HepG2 (cell line): ENCODE measurements around the gene ALDH3A2. TPM values are rescaled to one million over a fixed set of nuclear protein-coding genes. Genes with fewer than 3 reads are reported as not detected.

Source experiments
- AHR ChIP-seq: IDR thresholded peaks from 2 replicates; pipeline ENCODE4 v1.6.1; 2018; ENCODE audit warnings: missing genetic modification reagents, missing compliant biosample characterization
- ARNTL ChIP-seq: sonication (generic); formaldehyde crosslinking; IDR thresholded peaks from 2 replicates; pipeline ENCODE4 v1.4.0; 2020; ENCODE audit warnings: mild to moderate bottlenecking, missing genetic modification reagents
- EZH2 ChIP-seq: conservative IDR thresholded peaks from 2 replicates; pipeline ENCODE4 v1.6.1; 2012; ENCODE audit warnings: mild to moderate bottlenecking, low read depth, low read length, moderate library complexity
- GFI1 ChIP-seq: sonication (generic); formaldehyde crosslinking; IDR thresholded peaks from 2 replicates; pipeline ENCODE4 v1.5.0; 2020; ENCODE audit warnings: missing genetic modification reagents, mild to moderate bottlenecking, borderline replicate concordance
- GLI4 ChIP-seq: sonication (generic); formaldehyde crosslinking; IDR thresholded peaks from 2 replicates; pipeline ENCODE4 v1.5.1; 2020; ENCODE audit warnings: missing genetic modification reagents, mild to moderate bottlenecking, moderate library complexity, borderline replicate concordance
- HMG20A ChIP-seq: IDR thresholded peaks from 2 replicates; pipeline ENCODE4 v1.6.1; 2016; ENCODE audit warnings: borderline replicate concordance
- IKZF4 ChIP-seq: sonication (generic); formaldehyde crosslinking; IDR thresholded peaks from 2 replicates; pipeline ENCODE4 v1.5.1; 2020; ENCODE audit warnings: borderline replicate concordance, mild to moderate bottlenecking, low read depth, missing genetic modification reagents; ENCODE audit errors: not compliant biosample characterization
- MBD4 ChIP-seq: IDR thresholded peaks from 2 replicates; pipeline ENCODE4 v1.6.1; 2012; ENCODE audit warnings: low read length, inconsistent platforms, borderline replicate concordance
- MIER2 ChIP-seq: IDR thresholded peaks from 2 replicates; pipeline ENCODE4 v1.6.1; 2016; ENCODE audit warnings: missing biosample characterization, missing genetic modification reagents
- MLX ChIP-seq: IDR thresholded peaks from 2 replicates; pipeline ENCODE4 v1.6.1; 2016
- MYNN ChIP-seq: sonication (generic); formaldehyde crosslinking; IDR thresholded peaks from 2 replicates; pipeline ENCODE4 v1.4.0; 2020; ENCODE audit warnings: mild to moderate bottlenecking, low read depth, missing genetic modification reagents
- NONO ChIP-seq, 2 experiments: fragments of 450-650 bp in 1 of 2; sonication (generic) in 1 of 2; formaldehyde crosslinking in 1 of 2; IDR thresholded peaks in 1 of 2; conservative IDR thresholded peaks in 1 of 2; 2 replicates each; pipeline versions ENCODE4 v1.6.1 to v1.8.0; 2017 to 2022; ENCODE audit warnings: mild to moderate bottlenecking in 1 of 2, missing genetic modification reagents in 1 of 2, moderate library complexity in 1 of 2
- PRDM4 ChIP-seq: sonication (generic); formaldehyde crosslinking; IDR thresholded peaks from 2 replicates; pipeline ENCODE4 v1.9.0; 2021; ENCODE audit warnings: missing genetic modification reagents, borderline replicate concordance
- SALL1 ChIP-seq: sonication (generic); formaldehyde crosslinking; IDR thresholded peaks from 2 replicates; pipeline ENCODE4 v1.8.0; 2022; ENCODE audit warnings: mild to moderate bottlenecking, missing genetic modification reagents
- TAF1 ChIP-seq: sonication (generic); formaldehyde crosslinking; IDR thresholded peaks from 2 replicates; pipeline ENCODE4 v1.4.0; 2020; ENCODE audit warnings: missing genetic modification reagents
- TBP ChIP-seq: sonication (generic); formaldehyde crosslinking; IDR thresholded peaks from 2 replicates; pipeline ENCODE4 v1.5.0; 2020; ENCODE audit warnings: missing genetic modification reagents
- TGIF2 ChIP-seq: IDR thresholded peaks from 2 replicates; pipeline ENCODE4 v1.6.1; 2016; ENCODE audit warnings: control low read depth, missing compliant biosample characterization
- U2AF1 ChIP-seq: fragments of 200-400 bp; formaldehyde crosslinking; optimal IDR thresholded peaks from 2 replicates; pipeline ENCODE3; 2017; ENCODE audit warnings: mild to moderate bottlenecking, low read depth, low read length
- YEATS4 ChIP-seq: sonication (generic); formaldehyde crosslinking; IDR thresholded peaks from 2 replicates; pipeline ENCODE4 v1.4.0; 2020; ENCODE audit warnings: missing genetic modification reagents, borderline replicate concordance
- ZBTB1 ChIP-seq: sonication (generic); formaldehyde crosslinking; IDR thresholded peaks from 2 replicates; pipeline ENCODE4 v1.4.0; 2020; ENCODE audit warnings: missing genetic modification reagents, borderline replicate concordance
- ZNF343 ChIP-seq: sonication (generic); formaldehyde crosslinking; IDR thresholded peaks from 2 replicates; pipeline ENCODE4 v1.4.0; 2020; ENCODE audit warnings: mild to moderate bottlenecking, missing genetic modification reagents
- ZNF383 ChIP-seq: sonication (generic); formaldehyde crosslinking; IDR thresholded peaks from 2 replicates; pipeline ENCODE4 v1.4.0; 2020; ENCODE audit warnings: missing genetic modification reagents, mild to moderate bottlenecking, borderline replicate concordance
- ZNF556 ChIP-seq: sonication (generic); formaldehyde crosslinking; IDR thresholded peaks from 2 replicates; pipeline ENCODE4 v1.4.0; 2020; ENCODE audit warnings: mild to moderate bottlenecking, missing genetic modification reagents, borderline replicate concordance
- ZNF749 ChIP-seq: sonication (generic); formaldehyde crosslinking; IDR thresholded peaks from 2 replicates; pipeline ENCODE4 v1.8.0; 2022; ENCODE audit warnings: mild to moderate bottlenecking, missing genetic modification reagents, moderate library complexity, borderline replicate concordance
- ZNF768 ChIP-seq: sonication (generic); formaldehyde crosslinking; IDR thresholded peaks from 2 replicates; pipeline ENCODE4 v1.4.0; 2020; ENCODE audit warnings: missing genetic modification reagents
- ZNF772 ChIP-seq: sonication (generic); formaldehyde crosslinking; IDR thresholded peaks from 2 replicates; pipeline ENCODE4 v1.5.0; 2020; ENCODE audit warnings: mild to moderate bottlenecking, missing genetic modification reagents
- ZNF776 ChIP-seq: sonication (generic); formaldehyde crosslinking; IDR thresholded peaks from 2 replicates; pipeline ENCODE4 v1.4.0; 2020; ENCODE audit warnings: mild to moderate bottlenecking, missing genetic modification reagents
- ZNF781 ChIP-seq: sonication (generic); formaldehyde crosslinking; IDR thresholded peaks from 2 replicates; pipeline ENCODE4 v1.5.1; 2020; ENCODE audit warnings: borderline replicate concordance, mild to moderate bottlenecking, missing genetic modification reagents; ENCODE audit errors: not compliant biosample characterization
- ZNF792 ChIP-seq: IDR thresholded peaks from 2 replicates; pipeline ENCODE4 v1.6.1; 2016
- polyA plus RNA-seq, 8 experiments: library from polyadenylated mRNA; depleted of rRNA in 3 of 8; stranded (reverse) in 7 of 8; unstranded in 1 of 8; fragments of >200 nt; fragmentation: Illumina TruSeq in 4 of 8; extraction: Trizol in 4 of 8; gene quantifications; 2 replicates each; pipeline versions ENCODE4 v1.2.1 to v1.2.3, GENCODE V29; 2011 to 2016; ENCODE audit warnings: low read depth in 4 of 8, missing spikeins in 1 of 8, mixed read lengths in 1 of 8; ENCODE audit not compliant: insufficient read depth in 1 of 8
- total RNA-seq, 5 experiments: library from RNA; depleted of rRNA; stranded (reverse); fragments of >200 nt; fragmentation: Illumina TruSeq; extraction: Trizol; gene quantifications; 2 replicates each; pipeline ENCODE4 v1.2.3, GENCODE V29; 2016; ENCODE audit warnings: low read depth in 1 of 5

ALDH3A2 gene
- total and polyA plus RNA-seq, 2 of the 13 experiments (the other 11 are each of a cell fraction or from before 2014, with no cell fraction given), result 80.8 to 180 TPM

- TF ChIP-seq PRDM4 (CRISPR knock-in tag) (peak; percentile 61; the same call in 1 of the 2 replicates), MLX (CRISPR knock-in tag) (peak; percentile 87), TBP (CRISPR knock-in tag) (no peak), ZNF781 (peak; percentile 18), MYNN (CRISPR knock-in tag) (no peak; the same call in none of the 2 replicates), ZNF768 (CRISPR knock-in tag) (peak; percentile 83; the same call in 1 of the 2 replicates), SALL1 (peak; percentile 97), ZNF343 (CRISPR knock-in tag) (no peak), ZBTB1 (CRISPR knock-in tag) (no peak; the same call in 1 of the 2 replicates), HMG20A (CRISPR knock-in tag) (peak; percentile 84), ZNF749 (CRISPR knock-in tag) (no peak; the same call in 1 of the 2 replicates), U2AF1 (no peak), NONO (IDR thresholded peaks at IDR 0.05) (no peak), NONO (CRISPR knock-in tag; conservative IDR thresholded peaks at IDR 0.05) (peak; percentile 98), TAF1 (CRISPR knock-in tag) (peak; percentile 97), ZNF556 (peak; percentile 81; the same call in 1 of the 2 replicates), YEATS4 (CRISPR knock-in tag) (peak; percentile 92), GFI1 (CRISPR knock-in tag) (0 out of 2 replicates have a peak, but pooled peaks have one; percentile 85), ZNF776 (CRISPR knock-in tag) (peak; percentile 96), MBD4 (no peak), IKZF4 (CRISPR knock-in tag) (peak; percentile 76), TGIF2 (no peak; the same call in 1 of the 2 replicates), GLI4 (CRISPR knock-in tag) (0 out of 2 replicates have a peak, but pooled peaks have one; percentile 48), ARNTL (CRISPR knock-in tag) (peak; percentile 91), ZNF792 (CRISPR knock-in tag) (peak; percentile 97), AHR (CRISPR knock-in tag) (no peak; the same call in 1 of the 2 replicates), ZNF772 (peak; percentile 91), ZNF383 (CRISPR knock-in tag) (no peak), EZH2 (no peak), MIER2 (CRISPR knock-in tag) (peak; percentile 75)
These were observed at the start of gene ALDH3A2 (continued) for GRCh38 chr17:19648475-19649273.
